Keratinocyte (primary cell): Measurements from ENCODE around the gene FAM83E. TPM values are rescaled to one million over a fixed set of nuclear protein-coding genes. Genes with fewer than 3 reads are reported as not detected.

Experiments
- DNase-seq: peaks from one replicate; pipeline ENCODE4 v3.0.0-alpha.2; 2011; ENCODE audit warnings: low read depth, missing footprints, low spot score
- FAIRE-seq: peaks from 2 replicates; lab custom pipeline; 2011; peaks lifted over from hg19 to GRCh38; lab: Jason Lieb, UNC
- H2AFZ ChIP-seq: 2 replicates; pipeline ENCODE4 v1.6.0; 2012; ENCODE audit warnings: low read length, control low read depth, inconsistent platforms; ENCODE audit not compliant: control insufficient read depth
- H3K27ac ChIP-seq: 2 replicates; pipeline ENCODE4 v1.5.1; 2011; ENCODE audit warnings: low read length; ENCODE audit not compliant: control insufficient read depth, insufficient read depth
- H3K27me3 ChIP-seq: 3 replicates; pipeline ENCODE4 v1.6.0; 2011; ENCODE audit warnings: low read length; ENCODE audit not compliant: control insufficient read depth, insufficient read depth; ENCODE audit errors: extremely low read depth
- H3K36me3 ChIP-seq, 2 experiments: 2 replicates in 1 of 2; 3 replicates in 1 of 2; pipeline ENCODE4 v1.5.1; 2011; ENCODE audit warnings: low read length in 2 of 2, mild to moderate bottlenecking in 1 of 2; ENCODE audit not compliant: control insufficient read depth in 2 of 2, insufficient read depth in 2 of 2; ENCODE audit errors: extremely low read depth in 1 of 2
- H3K4me1 ChIP-seq: 3 replicates; pipeline ENCODE4 v1.5.1; 2011; ENCODE audit warnings: low read length; ENCODE audit not compliant: control insufficient read depth, insufficient read depth; ENCODE audit errors: extremely low read depth
- H3K4me2 ChIP-seq: 3 replicates; pipeline ENCODE4 v1.6.0; 2011; ENCODE audit warnings: low read depth, low read length; ENCODE audit not compliant: control insufficient read depth, insufficient read depth; ENCODE audit errors: extremely low read depth
- H3K4me3 ChIP-seq, 3 experiments: fragments of 200-600 bp in 1 of 3; sonication (generic) in 1 of 3; 2 replicates in 2 of 3; 3 replicates in 1 of 3; pipeline ENCODE4 v1.5.1; 2011 to 2016; ENCODE audit warnings: low read length in 3 of 3, mild to moderate bottlenecking in 3 of 3, control low read depth in 2 of 3, inconsistent platforms in 1 of 3, low read depth in 1 of 3, mixed read lengths in 1 of 3, mixed run types in 1 of 3, moderate library complexity in 1 of 3; ENCODE audit not compliant: control insufficient read depth in 2 of 3, insufficient read depth in 2 of 3; ENCODE audit errors: extremely low read depth in 1 of 3
- H3K79me2 ChIP-seq: 2 replicates; pipeline ENCODE4 v1.6.0; 2012; ENCODE audit warnings: low read length; ENCODE audit not compliant: control insufficient read depth, insufficient read depth
- H3K9ac ChIP-seq: 3 replicates; pipeline ENCODE4 v1.6.0; 2011; ENCODE audit warnings: low read length; ENCODE audit not compliant: control insufficient read depth, insufficient read depth; ENCODE audit errors: extremely low read depth
- H3K9me1 ChIP-seq: 3 replicates; pipeline ENCODE4 v1.6.0; 2011; ENCODE audit warnings: low read length; ENCODE audit not compliant: control insufficient read depth, insufficient read depth; ENCODE audit errors: extremely low read depth
- H3K9me3 ChIP-seq: 2 replicates; pipeline ENCODE4 v1.5.1; 2012; ENCODE audit warnings: low read depth, low read length; ENCODE audit not compliant: control insufficient read depth
- H4K20me1 ChIP-seq: 3 replicates; pipeline ENCODE4 v1.6.0; 2011; ENCODE audit warnings: low read length; ENCODE audit not compliant: control insufficient read depth, insufficient read depth; ENCODE audit errors: extremely low read depth
- CTCF ChIP-seq, 3 experiments: IDR thresholded peaks in 1 of 3; conservative IDR thresholded peaks in 1 of 3; optimal IDR thresholded peaks in 1 of 3; 2 replicates in 2 of 3; 3 replicates in 1 of 3; pipeline versions ENCODE3 to v1.5.1; 2011; ENCODE audit warnings: low read length in 3 of 3, mild to moderate bottlenecking in 3 of 3, moderate library complexity in 2 of 3, control low read depth in 1 of 3, inconsistent platforms in 1 of 3; ENCODE audit not compliant: insufficient read depth in 2 of 3; ENCODE audit errors: extremely low read depth in 1 of 3
- EZH2 ChIP-seq: IDR thresholded peaks from one replicate; pipeline ENCODE4 v1.6.1; 2012; ENCODE audit warnings: inconsistent platforms, mild to moderate bottlenecking, low read length, moderate library complexity
- dilution Hi-C: fragments of 300-500 bp; cut with MboI; formaldehyde crosslinking; loops from one replicate; pipeline ENCODE4 v1.7.0; 2020; ENCODE audit warnings: low sequenced_read_pairs; ENCODE audit not compliant: extremely low pct_ligation_motif_present
- polyA plus RNA-seq, 5 experiments: library from polyadenylated mRNA; depleted of rRNA in 3 of 5; stranded (reverse) in 3 of 5; stranded (forward) in 1 of 5; unstranded in 1 of 5; fragments of >200 nt; gene quantifications; 1 replicate in 1 of 5; 2 replicates in 3 of 5; 3 replicates in 1 of 5; pipeline versions ENCODE4 v1.2.1 to v1.2.3, GENCODE V29; 2011 to 2012; ENCODE audit warnings: missing spikeins in 2 of 5, low read depth in 1 of 5, low replicate concordance in 1 of 5

Gene FAM83E
- polyA plus RNA-seq, 1 donor (not counting 4 experiments of a cell fraction or from before 2014, with no cell fraction given): 0.17 TPM

- DNase-seq (no peak), FAIRE-seq (no peak)
- Histone ChIP-seq H3K9ac (no peak overlapping the region), H3K9me3 (no peaks in the 10 kb centered on the region), H3K27me3 (peaks cover 5% of the 10 kb centered on the region), H3K4me2 (no peak overlapping the region), H3K9me1 (no peaks in the 10 kb centered on the region), H3K4me3 (no peak overlapping the region), H3K79me2 (no peaks in the 10 kb centered on the region), H3K36me3 (no peaks in the 10 kb centered on the region), H3K27ac (no peak overlapping the region), H4K20me1 (no peaks in the 10 kb centered on the region), H3K4me1 (peaks cover 29% of the 10 kb centered on the region), H2AFZ (no peak overlapping the region)
- dilution Hi-C loops: no loop called here
- TF ChIP-seq EZH2 (no peak), CTCF (optimal IDR thresholded peaks at IDR 0.05 in 1 of 3, IDR thresholded peaks at IDR 0.05 in 1 of 3, conservative IDR thresholded peaks at IDR 0.05 in 1 of 3; ENCODE audit: extremely low read depth in 1 of 3, insufficient read depth in 2 of 3, low read length in 3 of 3) (no peak)
Measured at GRCh38 chr19:48641850-48642249, 27.0 kb upstream of the FAM83E start.

GRCh38 chr19:48639483-48640375 is 24.9 kb upstream of the FAM83E start:
- FAIRE-seq (no peak), DNase-seq (no peak)
- no peaks in the 10 kb centered on the region for H3K36me3 ChIP-seq
- no peaks in the 10 kb centered on the region for H3K9me3 ChIP-seq
- H3K27ac ChIP-seq: no peak overlapping the region
- no peaks in the 10 kb centered on the region for H3K27me3 ChIP-seq
- TF ChIP-seq EZH2 (no peak), CTCF (optimal IDR thresholded peaks at IDR 0.05 in 1 of 3, IDR thresholded peaks at IDR 0.05 in 1 of 3, conservative IDR thresholded peaks at IDR 0.05 in 1 of 3; ENCODE audit: extremely low read depth in 1 of 3, insufficient read depth in 2 of 3, low read length in 3 of 3) (no peak)
- peak overlapping the region; percentile 71 for H3K4me2 ChIP-seq
- peak overlapping the region; percentile 50 for H3K9ac ChIP-seq
- H4K20me1 ChIP-seq: no peaks in the 10 kb centered on the region
- H3K79me2 ChIP-seq: no peaks in the 10 kb centered on the region
- H3K9me1 ChIP-seq: no peaks in the 10 kb centered on the region
- dilution Hi-C loops: no loop called here
- peak overlapping the region; percentile 90 for H2AFZ ChIP-seq
- H3K4me3 ChIP-seq: peak overlapping the region in 2 of 3 experiments; percentile 38 to 46
- H3K4me1 ChIP-seq: peaks cover 33% of the 10 kb centered on the region
